Kidney tubule cell (primary cell): ENCODE data around the gene CLEC18C.
"Not testable (repeated sequence)": the region's sequence is repeated elsewhere in the genome, so short reads cannot be mapped to it uniquely, and the experiment has no call there.

Experiments used
- DNase-seq: peaks from one replicate; pipeline ENCODE4 v3.0.0-alpha.2; 2018; ENCODE audit warnings: low spot score

CLEC18C gene

DNA sequence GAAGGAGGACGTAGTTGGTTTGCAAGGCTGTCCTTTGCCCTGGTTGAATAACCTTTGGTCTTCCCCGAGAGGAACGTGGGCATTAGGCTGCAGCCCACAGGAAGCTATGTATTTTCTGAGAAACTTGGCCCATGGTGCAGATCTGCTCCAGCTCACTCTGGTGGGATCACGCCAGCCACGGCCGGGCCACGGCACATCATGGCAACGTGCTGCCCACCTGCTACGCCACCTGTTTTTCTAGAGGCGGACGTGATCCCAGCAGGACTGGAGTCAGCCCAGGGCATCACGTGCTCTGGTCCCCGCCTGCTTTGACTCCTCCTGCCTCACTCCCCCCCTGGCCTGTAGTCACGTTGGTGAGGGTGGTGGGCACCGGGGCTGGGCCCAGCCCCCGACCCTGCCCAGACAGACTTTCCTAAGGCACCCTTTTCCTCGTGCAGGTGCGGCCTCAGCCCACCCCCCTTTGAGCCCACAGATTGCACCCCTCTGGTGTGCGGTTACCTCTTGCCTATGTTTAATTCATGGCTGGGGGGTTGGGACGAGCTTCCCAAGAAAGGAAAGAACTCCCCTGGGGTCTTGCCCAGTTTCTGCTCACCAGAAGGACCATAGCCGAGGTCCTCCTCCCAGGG is at the start of gene CLEC18C:
Gene CLEC18C (plus strand): TSS at position 576 of the 626 bp plus-strand sequence. CDS start 492 bp downstream, outside the sequence.
- not testable (repeated sequence) for DNase-seq

DNA sequence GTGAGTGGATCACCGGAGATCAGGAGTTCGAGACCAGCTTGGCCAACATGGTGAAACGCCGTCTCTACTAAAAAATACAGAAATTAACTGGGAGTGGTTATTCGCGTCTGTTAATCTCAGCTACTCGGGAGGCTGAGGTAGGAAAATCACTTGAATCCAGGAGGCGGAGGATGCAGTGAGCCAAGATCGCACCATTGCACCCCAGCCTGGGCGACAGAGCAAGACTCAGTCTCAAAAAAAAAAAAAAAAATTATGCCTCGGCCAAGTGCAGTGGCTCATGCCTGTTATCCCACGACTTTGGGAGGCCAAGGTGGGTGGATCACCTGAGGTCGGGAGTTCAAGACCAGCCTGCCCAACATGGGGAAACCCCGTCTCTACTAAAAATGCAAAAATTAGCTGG is 49.8 kb upstream of the CLEC18C start:
- not testable (repeated sequence) for DNase-seq

DNA sequence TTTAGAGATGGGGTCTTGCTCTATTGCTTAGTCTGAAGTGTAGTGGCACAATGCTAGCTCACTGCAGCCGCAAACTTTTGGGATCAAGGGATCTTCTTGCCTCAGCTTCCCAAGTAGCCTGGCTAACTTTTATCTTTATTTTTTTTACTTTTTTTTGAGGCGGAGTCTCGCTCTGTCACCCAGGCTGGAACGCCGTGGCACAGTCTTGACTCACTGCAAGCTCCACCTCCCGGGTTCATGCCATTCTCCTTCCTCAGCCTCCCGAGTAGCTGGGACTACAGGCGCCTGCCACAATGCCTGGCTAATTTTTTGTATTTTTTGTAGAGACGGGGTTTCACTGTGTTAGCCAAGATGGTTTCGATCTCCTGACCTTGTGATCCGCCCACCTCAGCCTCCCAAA is 47.4 kb upstream of the CLEC18C start:
- not testable (repeated sequence) for DNase-seq

- DNase-seq: not testable (repeated sequence)
Measured at GRCh38 chr16:70127706-70128105, 45.9 kb upstream of the CLEC18C start.

DNA sequence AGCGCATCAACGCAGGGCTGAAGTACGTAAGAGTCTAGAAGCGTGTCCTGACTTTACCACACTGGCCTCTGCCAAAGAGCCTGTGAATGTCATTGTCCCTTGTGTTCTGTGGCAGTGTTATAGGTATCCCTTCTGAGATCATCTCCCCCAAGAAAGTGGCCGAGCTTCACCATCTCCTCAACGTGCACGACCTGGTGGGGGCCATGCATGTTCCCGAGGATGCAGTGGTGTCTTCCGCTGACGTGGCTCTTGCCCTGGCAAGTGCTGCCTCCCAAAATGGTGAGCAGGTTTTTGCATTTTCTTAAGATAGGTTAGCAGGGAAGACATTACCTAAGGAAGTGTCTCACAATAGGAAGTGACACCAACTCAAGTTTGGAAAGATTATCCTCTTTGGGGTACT is 44.7 kb upstream of the CLEC18C start:
- not testable (repeated sequence) for DNase-seq

- not testable (repeated sequence) for DNase-seq
Measured at GRCh38 chr16:70135796-70136195, 37.8 kb upstream of the CLEC18C start.

GRCh38 chr16:70136595-70136994 is 37.0 kb upstream of the CLEC18C start:
- not testable (repeated sequence) for DNase-seq

DNA sequence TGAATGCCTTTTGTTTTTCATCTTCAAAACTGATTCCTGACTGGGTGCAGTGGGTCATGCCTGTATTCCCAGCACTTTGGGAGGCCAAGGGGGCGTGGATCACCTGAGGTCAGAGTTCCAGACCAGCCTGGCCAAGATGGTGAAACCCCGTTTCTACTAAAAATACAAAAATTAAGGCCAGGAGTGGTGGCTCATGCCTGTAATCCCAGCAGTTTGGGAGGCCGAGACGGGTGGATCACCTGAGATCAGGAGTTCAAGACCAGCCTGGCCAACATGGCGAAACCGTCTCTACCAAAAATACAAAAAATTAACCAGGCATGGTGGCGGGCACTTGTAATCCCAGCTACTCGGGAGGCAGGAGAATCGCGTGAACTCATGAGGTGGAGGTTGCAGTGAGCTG is 30.8 kb upstream of the CLEC18C start:
- DNase-seq: not testable (repeated sequence)

GRCh38 chr16:70143231-70143895 is 30.2 kb upstream of the CLEC18C start:
- not testable (repeated sequence) for DNase-seq

DNA sequence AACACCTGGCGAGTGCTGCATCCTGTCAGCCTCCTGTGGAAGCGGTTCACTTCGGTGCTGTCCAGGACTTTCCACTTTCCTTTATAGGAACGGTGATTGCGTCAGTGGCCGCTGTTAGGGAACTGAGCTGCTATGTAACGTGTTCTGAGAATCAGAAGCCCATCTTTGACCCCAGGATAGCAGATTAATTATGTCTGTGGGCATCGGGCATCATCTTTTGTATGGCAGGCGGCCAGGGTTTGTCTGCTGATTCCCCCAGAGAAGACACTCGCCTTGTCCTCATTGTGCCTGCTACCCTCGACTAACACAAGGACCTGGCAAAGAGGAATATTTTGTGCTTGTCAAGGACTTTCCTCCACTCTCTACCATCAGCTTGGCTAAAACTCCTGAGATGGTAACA is 25.7 kb upstream of the CLEC18C start:
- DNase-seq: not testable (repeated sequence)

DNA sequence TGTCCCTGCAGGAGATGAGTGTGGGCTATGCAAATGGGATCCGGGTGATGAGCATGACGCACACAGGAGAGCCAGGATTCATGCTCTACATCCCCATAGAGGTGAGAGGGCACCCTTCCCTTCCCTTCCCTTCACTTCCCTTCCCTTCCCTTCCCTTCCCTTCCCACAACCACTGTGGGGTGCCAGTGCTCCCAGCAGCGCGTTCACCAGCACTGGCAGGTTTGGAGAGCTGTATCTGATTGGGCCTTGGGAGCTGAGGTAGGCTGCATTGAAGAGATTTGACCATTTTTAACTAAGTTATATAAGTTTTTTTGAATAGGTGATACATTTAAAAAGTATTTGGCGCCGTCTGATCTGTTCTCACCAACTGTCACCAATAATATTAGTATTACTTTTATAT is 25.1 kb upstream of the CLEC18C start:
- DNase-seq: not testable (repeated sequence)

GRCh38 chr16:70149296-70149695 is 24.3 kb upstream of the CLEC18C start:
- not testable (repeated sequence) for DNase-seq

- DNase-seq: peak; percentile 33
Measured at GRCh38 chr16:70151391-70151790, 22.2 kb upstream of the CLEC18C start.

DNA sequence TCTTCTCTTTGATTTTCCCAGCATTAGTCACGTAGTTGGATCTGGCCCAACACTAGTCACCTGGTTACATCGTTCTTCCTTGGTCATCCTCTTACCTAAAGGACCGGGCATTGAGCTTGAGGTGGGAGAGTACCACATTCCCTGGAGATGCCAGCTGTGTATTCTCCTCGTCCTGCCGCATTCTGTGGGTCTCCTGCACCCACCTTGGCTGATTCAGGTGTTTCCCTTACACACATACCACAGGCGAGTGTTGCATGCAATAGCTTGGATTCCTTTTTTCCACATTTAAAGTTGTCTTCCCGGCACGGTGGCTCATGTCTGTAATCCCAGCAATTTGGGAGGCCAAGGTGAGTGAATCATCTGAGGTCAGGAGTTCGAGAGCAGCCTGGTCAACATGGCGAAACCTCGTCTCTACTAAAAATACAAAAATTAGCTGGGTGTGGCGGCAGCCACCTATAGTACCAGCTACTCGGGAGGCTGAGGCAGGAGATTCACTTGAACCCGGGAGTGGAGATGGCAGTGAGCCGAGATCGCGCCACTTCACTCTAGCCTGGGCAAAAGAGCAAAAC is 21.6 kb upstream of the CLEC18C start:
- DNase-seq: peak; percentile 79

DNA sequence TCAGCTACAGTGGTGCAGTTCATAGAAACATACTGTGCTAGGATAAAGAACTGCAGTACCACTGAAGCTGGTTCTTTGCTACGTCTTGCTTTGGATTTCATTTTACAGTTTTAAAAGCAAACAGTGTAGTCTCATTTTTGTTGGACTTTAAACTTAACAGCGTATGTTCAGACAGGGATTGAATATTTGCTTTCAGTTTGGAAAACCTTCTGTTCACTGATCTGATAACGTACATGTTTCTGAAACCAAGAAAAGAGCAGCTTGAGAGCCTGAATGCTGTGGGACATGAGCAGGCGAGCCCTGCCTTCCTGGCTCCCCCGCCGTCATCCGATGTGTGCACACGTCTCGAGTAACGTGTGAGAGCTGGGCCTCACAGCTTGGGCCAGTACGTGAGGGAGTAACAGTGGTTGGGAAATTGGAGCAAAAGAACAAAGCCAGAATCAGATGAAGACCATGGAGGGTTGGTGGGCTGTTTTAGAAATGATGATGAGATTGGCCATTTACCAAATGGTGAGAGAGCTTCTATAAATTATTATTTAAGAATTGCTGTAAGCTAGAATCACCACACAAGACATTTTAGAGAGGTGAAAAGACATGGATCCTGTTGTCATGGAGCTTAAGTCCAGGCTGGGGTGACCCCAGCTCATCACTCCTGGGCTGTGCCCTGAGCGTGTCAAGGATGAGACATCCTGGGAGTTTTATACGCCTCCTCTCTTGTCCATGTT is 20.8 kb upstream of the CLEC18C start:
- DNase-seq: no peak

DNA sequence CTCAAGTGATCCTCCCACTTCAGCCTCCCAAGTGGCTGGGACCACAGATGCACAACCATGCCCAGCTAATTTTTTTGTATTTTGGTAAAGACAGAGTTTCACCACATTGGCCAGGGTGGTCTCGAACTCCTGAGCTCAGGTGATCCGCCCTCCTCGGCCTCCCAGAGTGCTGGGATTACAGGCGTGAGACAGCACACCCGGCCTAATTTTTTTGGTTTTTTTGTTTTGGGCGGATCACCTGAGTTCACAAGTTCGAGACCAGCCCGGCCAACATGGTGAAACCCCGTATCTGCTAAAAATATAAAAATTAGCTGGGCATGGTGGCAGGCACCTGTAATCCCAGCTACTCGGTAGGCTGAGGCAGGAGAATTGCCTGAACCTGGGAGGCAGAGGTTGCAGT is 18.9 kb upstream of the CLEC18C start:
- DNase-seq: not testable (repeated sequence)

GRCh38 chr16:70156207-70156978 is 17.2 kb upstream of the CLEC18C start:
- no peak for DNase-seq

DNA sequence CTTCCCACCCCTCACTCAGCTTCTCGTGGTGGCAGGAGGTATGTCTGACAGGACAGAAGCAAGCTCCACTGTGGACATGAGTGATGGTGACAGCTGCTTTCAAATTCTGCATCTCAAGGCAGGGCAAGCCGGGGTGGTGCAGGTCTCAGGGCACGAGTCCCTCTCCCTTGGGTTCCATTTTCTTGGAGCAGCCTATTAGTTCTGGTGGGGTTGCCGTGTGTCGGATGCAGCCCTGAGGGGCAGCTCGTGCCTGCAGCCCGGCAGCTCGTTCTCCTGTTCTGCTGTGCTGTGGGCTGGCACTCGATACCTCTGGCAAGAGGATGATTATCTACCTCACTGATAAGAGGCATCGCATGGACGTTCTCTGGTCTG is 16.5 kb upstream of the CLEC18C start:
- no peak for DNase-seq

GRCh38 chr16:70157477-70158260 is 15.9 kb upstream of the CLEC18C start:
- no peak for DNase-seq

GRCh38 chr16:70158261-70158939 is 15.2 kb upstream of the CLEC18C start:
- DNase-seq: no peak
